ENCODE measurements around the gene CLDN6. TPM values are rescaled to one million over a fixed set of nuclear protein-coding genes. Genes with fewer than 3 reads are reported as not detected.

CLDN6 gene
- total and polyA plus RNA-seq, 3 donors from 2014 or later: 0.55 to 0.74 (median 0.70) TPM

DNA sequence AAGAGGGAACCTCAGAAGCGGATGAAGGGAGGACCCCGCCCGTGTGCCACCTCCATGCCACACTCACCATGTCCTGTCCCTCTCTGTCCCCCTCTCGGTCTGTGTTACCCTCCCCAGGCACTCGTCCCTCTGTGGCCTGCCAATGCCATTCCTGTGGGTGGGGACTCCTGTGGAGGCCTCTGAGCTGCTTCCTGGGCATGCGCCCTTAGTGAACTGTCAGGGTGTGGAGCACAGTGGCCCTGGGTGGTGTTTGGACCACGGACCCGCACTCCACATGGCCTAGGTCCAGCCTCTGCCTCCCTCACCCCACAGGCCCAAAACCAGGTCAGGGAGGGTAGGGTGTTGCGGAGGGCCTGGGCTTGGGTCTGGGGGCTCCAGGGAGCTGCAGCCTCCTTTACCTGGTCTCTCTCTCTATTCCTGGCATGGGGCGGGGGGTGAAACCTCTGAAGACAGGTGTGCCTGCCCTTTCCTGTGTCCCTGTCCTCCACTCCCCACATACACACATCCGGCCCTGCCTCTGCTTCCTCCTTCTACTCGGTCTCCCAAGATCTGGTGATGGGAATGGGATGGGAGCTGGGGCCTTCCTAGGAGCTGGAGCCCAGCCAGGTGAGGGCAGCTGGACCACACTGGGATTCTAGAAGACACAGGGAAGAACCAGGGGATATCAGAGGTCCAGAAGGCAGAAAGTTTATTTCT is 26.3 kb downstream of the CLDN6 start:
- 91 to 94% methylated on average over 8 to 12 of the region's 12 CpGs for WGBS, 2 donors
- Histone ChIP-seq H3K36me3 (ENCODE audit: low read depth, missing control alignments) (no peaks in the 10 kb centered on the region), H3K27ac (no peak overlapping the region), H3K27me3 (no peaks in the 10 kb centered on the region), H3K4me1 (no peaks in the 10 kb centered on the region), H3K9me3 (no peaks in the 10 kb centered on the region), H3K4me3 (no peak overlapping the region)
- TF ChIP-seq POLR2A (IDR thresholded peaks at IDR 0.05): no peak
- TF ChIP-seq, protein P1, sequence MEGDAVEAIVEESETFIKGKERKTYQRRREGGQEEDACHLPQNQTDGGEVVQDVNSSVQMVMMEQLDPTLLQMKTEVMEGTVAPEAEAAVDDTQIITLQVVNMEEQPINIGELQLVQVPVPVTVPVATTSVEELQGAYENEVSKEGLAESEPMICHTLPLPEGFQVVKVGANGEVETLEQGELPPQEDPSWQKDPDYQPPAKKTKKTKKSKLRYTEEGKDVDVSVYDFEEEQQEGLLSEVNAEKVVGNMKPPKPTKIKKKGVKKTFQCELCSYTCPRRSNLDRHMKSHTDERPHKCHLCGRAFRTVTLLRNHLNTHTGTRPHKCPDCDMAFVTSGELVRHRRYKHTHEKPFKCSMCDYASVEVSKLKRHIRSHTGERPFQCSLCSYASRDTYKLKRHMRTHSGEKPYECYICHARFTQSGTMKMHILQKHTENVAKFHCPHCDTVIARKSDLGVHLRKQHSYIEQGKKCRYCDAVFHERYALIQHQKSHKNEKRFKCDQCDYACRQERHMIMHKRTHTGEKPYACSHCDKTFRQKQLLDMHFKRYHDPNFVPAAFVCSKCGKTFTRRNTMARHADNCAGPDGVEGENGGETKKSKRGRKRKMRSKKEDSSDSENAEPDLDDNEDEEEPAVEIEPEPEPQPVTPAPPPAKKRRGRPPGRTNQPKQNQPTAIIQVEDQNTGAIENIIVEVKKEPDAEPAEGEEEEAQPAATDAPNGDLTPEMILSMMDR (IDR thresholded peaks at IDR 0.05): no peak
- intact Hi-C loops (cut with DNase I; ENCODE audit: low total_unique reads): no loop called here
- no peak for DNase-seq

DNA sequence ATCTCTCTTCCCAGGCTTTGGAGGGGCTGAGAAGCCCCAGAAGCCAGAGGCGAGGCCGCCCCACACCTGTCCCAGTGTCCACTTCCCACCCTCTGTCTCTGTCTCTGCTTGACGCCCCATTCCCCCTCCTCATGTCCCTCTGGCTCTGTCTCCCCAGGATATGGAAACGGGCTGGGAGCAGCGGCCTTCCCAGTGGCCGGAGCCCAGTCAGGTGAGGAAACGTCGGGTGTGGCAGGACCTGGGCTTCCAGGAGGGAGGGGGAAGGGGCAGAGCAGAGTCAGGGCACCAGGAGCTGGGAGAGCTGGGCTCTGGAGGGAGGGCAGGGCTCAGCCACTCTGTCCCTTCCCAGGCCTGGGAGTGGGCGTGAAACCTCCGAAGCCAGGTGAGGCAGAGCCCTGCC is 27.1 kb downstream of the CLDN6 start:
- Histone ChIP-seq H3K27ac (no peak overlapping the region), H3K9me3 (no peaks in the 10 kb centered on the region), H3K36me3 (ENCODE audit: low read depth, missing control alignments) (no peaks in the 10 kb centered on the region), H3K4me3 (no peak overlapping the region), H3K27me3 (no peaks in the 10 kb centered on the region), H3K4me1 (peaks cover 1% of the 10 kb centered on the region)
- TF ChIP-seq, protein P1 (IDR thresholded peaks at IDR 0.05): no peak
- TF ChIP-seq POLR2A (IDR thresholded peaks at IDR 0.05): no peak
- DNase-seq: no peak
- WGBS, 2 donors: 67 to 80% methylated on average over 4 to 10 of the region's 10 CpGs
- intact Hi-C loops (cut with DNase I; ENCODE audit: low total_unique reads): no loop called here

DNA sequence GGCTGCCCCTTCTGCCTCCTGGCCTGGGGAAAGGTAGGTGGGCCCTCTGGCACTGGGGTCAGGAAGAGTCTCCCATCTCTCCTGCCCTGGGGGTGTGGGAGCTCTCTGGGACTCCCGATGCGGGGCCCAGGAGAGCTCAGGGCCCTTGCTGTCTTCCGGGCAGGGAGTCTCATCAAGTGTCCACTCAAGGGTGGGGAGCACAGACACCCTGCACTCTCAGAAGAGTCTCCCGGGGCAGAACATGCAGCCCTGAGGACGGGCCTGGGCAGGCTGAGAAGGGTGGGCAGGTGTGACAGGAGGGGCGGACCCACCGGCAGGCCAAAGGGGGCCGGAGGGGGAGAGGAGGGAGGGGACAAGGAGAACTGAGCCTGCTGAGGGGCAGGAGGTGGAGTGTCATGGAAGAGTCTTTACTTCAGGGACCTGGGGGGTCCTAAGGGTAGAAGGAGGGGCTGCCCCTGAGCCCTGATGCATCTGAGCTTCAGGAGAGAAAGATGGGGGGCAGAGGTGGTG is 29.3 kb downstream of the CLDN6 start:
- 67 to 71% methylated on average over 3 to 8 of the region's 8 CpGs for WGBS, 2 donors
- TF ChIP-seq, protein P1 (IDR thresholded peaks at IDR 0.05): no peak
- TF ChIP-seq POLR2A (IDR thresholded peaks at IDR 0.05): no peak
- Histone ChIP-seq H3K27me3 (no peaks in the 10 kb centered on the region), H3K9me3 (no peaks in the 10 kb centered on the region), H3K27ac (no peak overlapping the region), H3K4me3 (no peak overlapping the region), H3K36me3 (ENCODE audit: low read depth, missing control alignments) (no peaks in the 10 kb centered on the region), H3K4me1 (peaks cover 10% of the 10 kb centered on the region)
- no peak for DNase-seq
- intact Hi-C loops (cut with DNase I; ENCODE audit: low total_unique reads): no loop called here

DNA sequence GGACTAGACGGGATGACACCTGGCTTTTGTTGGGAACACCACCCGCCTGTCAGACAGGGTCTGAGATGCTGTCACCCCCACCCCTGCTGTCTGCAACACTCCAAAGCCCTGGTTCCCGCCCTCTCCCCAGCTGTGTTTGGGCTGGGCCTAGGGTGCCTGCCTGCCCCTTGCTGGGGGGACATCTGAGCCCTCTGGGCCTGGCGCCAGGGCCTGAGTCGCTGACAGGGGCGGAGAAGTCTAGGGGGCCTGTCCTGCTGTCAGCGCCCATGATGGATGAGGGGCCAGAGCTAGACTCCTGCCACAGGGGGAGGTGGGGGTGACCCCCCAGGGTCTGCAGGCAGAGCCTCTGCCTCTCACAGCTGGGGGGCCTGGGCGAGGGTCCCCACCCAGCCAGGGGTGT is 30.1 kb downstream of the CLDN6 start:
- H3K4me1 ChIP-seq: peaks cover 10% of the 10 kb centered on the region
- intact Hi-C loops (cut with DNase I; ENCODE audit: low total_unique reads): no loop called here
- DNase-seq: no peak
- no peaks in the 10 kb centered on the region for H3K36me3 ChIP-seq (ENCODE audit: low read depth, missing control alignments)
- WGBS, 2 donors: 78 to 90% methylated on average over 2 to 5 of the region's 8 CpGs
- TF ChIP-seq, protein P1 (IDR thresholded peaks at IDR 0.05): no peak
- no peak for TF ChIP-seq POLR2A (IDR thresholded peaks at IDR 0.05)
- no peaks in the 10 kb centered on the region for H3K9me3 ChIP-seq
- H3K27me3 ChIP-seq: no peaks in the 10 kb centered on the region
- H3K27ac ChIP-seq: no peak overlapping the region
- no peak overlapping the region for H3K4me3 ChIP-seq

DNA sequence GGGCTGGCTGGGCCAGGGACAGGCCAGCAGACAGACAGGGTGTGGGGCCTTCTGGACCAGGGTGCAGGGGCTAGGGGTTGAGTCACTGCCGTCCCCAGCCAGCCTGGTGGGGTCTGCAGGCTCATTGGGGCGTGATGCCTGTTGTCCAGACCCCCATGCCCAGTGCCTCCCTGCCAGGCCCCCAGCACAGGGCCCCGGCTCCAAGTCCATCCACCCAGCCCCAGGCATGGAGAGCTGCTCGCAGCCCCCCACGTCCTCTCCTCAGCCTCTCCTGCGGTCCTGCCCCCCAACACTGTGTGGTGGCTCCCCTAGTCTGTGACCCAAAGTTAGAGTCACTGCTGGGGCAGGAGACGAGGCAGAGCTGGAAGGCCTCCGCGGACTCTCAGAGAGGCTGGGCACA is 30.7 kb downstream of the CLDN6 start:
- Histone ChIP-seq H3K27ac (no peak overlapping the region), H3K4me1 (peaks cover 10% of the 10 kb centered on the region), H3K27me3 (no peaks in the 10 kb centered on the region), H3K36me3 (ENCODE audit: low read depth, missing control alignments) (no peaks in the 10 kb centered on the region), H3K4me3 (no peak overlapping the region), H3K9me3 (no peaks in the 10 kb centered on the region)
- DNase-seq: no peak
- 97% methylated on average over 9 of the region's 9 CpGs; no CpG with 5 or more reads in 1 of the 2 donors for WGBS, 2 donors
- intact Hi-C loops (cut with DNase I; ENCODE audit: low total_unique reads): no loop called here
- no peak for TF ChIP-seq POLR2A (IDR thresholded peaks at IDR 0.05)
- TF ChIP-seq, protein P1 (IDR thresholded peaks at IDR 0.05): no peak

Measured in testis (tissue), 3 donors.